WTC11 (cell line): ENCODE results near the gene PRR14. TPM values are rescaled to one million over a fixed set of nuclear protein-coding genes. Genes with fewer than 3 reads are reported as not detected.
A peak's percentile ranks its signal among the peaks of the same experiment; 100 is the strongest.

Source experiments
- ATAC-seq: fragments of 200-7000 bp; cut with Tn5 transposase; 2 replicates; pipeline ENCODE4 v1.10.0; 2021; ENCODE audit warnings: mild to moderate bottlenecking, moderate library complexity
- CTCF ChIA-PET: fragments of 300-600 bp; sonication (Branson Sonifier 250); formaldehyde crosslinking; loops from one replicate; lab custom pipeline; 2021; ENCODE audit warnings: antibody characterized with exemption; lab: Charles Lee
- POLR2A ChIA-PET: fragments of 350-600 bp; sonication (Branson Sonifier 250); formaldehyde crosslinking; loops from one replicate; lab custom pipeline; 2021; ENCODE audit warnings: antibody characterized with exemption; lab: Charles Lee
- DNase-seq: peaks from one replicate; pipeline ENCODE4 v3.0.0; 2021; ENCODE audit warnings: low spot score
- H3K27ac Mint-ChIP-seq: 2 replicates; pipeline ENCODE4 v1.8.0; 2021; ENCODE audit warnings: mixed read lengths
- H3K27me3 Mint-ChIP-seq: 2 replicates; pipeline ENCODE4 v1.8.0; 2021; ENCODE audit warnings: low read depth, mild to moderate bottlenecking, moderate library complexity, mixed read lengths
- H3K36me3 Mint-ChIP-seq: 2 replicates; pipeline ENCODE4 v1.8.0; 2021; ENCODE audit warnings: mixed read lengths
- H3K4me1 Mint-ChIP-seq: 2 replicates; pipeline ENCODE4 v1.8.0; 2022; ENCODE audit warnings: mixed read lengths
- H3K4me3 Mint-ChIP-seq: 2 replicates; pipeline ENCODE4 v1.8.0; 2021; ENCODE audit warnings: mild to moderate bottlenecking, moderate library complexity, mixed read lengths
- H3K9me3 Mint-ChIP-seq: 2 replicates; pipeline ENCODE4 v1.8.0; 2021; ENCODE audit warnings: mixed read lengths
- GABPB1 ChIP-seq: sonication (generic); formaldehyde crosslinking; IDR thresholded peaks from 2 replicates; pipeline ENCODE4 v1.8.1; 2023; ENCODE audit warnings: mild to moderate bottlenecking, missing genetic modification reagents
- MYBL2 ChIP-seq: sonication (generic); formaldehyde crosslinking; IDR thresholded peaks from 2 replicates; pipeline ENCODE4 v1.8.1; 2023; ENCODE audit warnings: mild to moderate bottlenecking, moderate library complexity, missing genetic modification reagents
- RELA ChIP-seq: sonication (generic); formaldehyde crosslinking; IDR thresholded peaks from 2 replicates; pipeline ENCODE4 v1.8.1; 2022; ENCODE audit warnings: missing genetic modification reagents, mild to moderate bottlenecking, borderline replicate concordance
- TCF7 ChIP-seq: sonication (generic); formaldehyde crosslinking; IDR thresholded peaks from 2 replicates; pipeline ENCODE4 v1.8.0; 2022; ENCODE audit warnings: mild to moderate bottlenecking, low read depth, missing genetic modification reagents, moderate library complexity
- ZNF219 ChIP-seq: sonication (generic); formaldehyde crosslinking; IDR thresholded peaks from 2 replicates; pipeline ENCODE4 v1.8.0; 2023; ENCODE audit warnings: missing genetic modification reagents, mild to moderate bottlenecking, borderline replicate concordance
- ZNF423 ChIP-seq: fragments of 250-450 bp; sonication (Bioruptor Pico); IDR thresholded peaks from 2 replicates; pipeline ENCODE4 v2.1.2; 2022; ENCODE audit warnings: mild to moderate bottlenecking, moderate library complexity
- total RNA-seq: library from RNA; stranded (reverse); gene quantifications from 3 replicates; pipeline ENCODE4 v1.2.3, GENCODE V29; 2021
- TF ChIP-seq, protein P1 (sequence below): fragments of 250-450 bp; sonication (Bioruptor Pico); IDR thresholded peaks from 2 replicates; pipeline ENCODE4 v2.1.2; 2022; ENCODE audit warnings: mild to moderate bottlenecking, moderate library complexity
- TF ChIP-seq, protein P2 (sequence below): fragments of 200-600 bp; IDR thresholded peaks from 2 replicates; pipeline ENCODE4 v1.8.0; 2022; ENCODE audit warnings: antibody characterized with exemption
- TF ChIP-seq, protein P3 (sequence below): sonication (generic); formaldehyde crosslinking; IDR thresholded peaks from 2 replicates; pipeline ENCODE4 v1.8.1; 2022; ENCODE audit warnings: mild to moderate bottlenecking, missing genetic modification reagents, moderate library complexity, borderline replicate concordance
- TF ChIP-seq, protein P4 (sequence below): fragments of 250-450 bp; sonication (Bioruptor Pico); IDR thresholded peaks from 2 replicates; pipeline ENCODE4 v1.9.0; 2021; ENCODE audit warnings: mild to moderate bottlenecking
- TF ChIP-seq, protein P5 (sequence below): fragments of 250-450 bp; sonication (Bioruptor Pico); IDR thresholded peaks from 2 replicates; pipeline ENCODE4 v1.9.0; 2021; ENCODE audit warnings: mild to moderate bottlenecking
- TF ChIP-seq, protein P6 (sequence below): sonication (generic); formaldehyde crosslinking; conservative IDR thresholded peaks from 2 replicates; pipeline ENCODE4 v1.8.1; 2023; ENCODE audit warnings: mild to moderate bottlenecking, low read depth, missing genetic modification reagents, moderate library complexity

Gene PRR14
- total RNA-seq, 1 experiment from 2014 or later: 21.9 TPM

DNA sequence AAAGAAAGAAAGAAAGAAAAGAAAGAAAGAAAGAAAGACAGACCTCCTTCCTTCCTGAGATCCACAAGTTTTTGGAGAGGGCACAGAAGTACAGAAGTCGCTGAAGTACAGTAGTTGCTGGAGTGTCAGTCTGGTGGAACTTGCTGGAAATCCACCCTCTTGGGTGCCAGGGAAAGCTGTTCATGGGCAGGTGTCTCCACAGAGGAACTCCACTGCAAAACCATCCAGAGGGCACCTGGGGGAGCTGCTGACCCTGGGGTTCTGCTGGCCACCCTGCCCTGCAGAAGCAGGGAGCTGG, 3.5 kb upstream of the PRR14 start:
- peaks cover 9% of the 10 kb centered on the region for H3K4me1 Mint-ChIP-seq
- peaks cover 49% of the 10 kb centered on the region for H3K27me3 Mint-ChIP-seq
- ChIA-PET CTCF (no interaction called here), POLR2A (no interaction called here)
- H3K4me3 Mint-ChIP-seq: no peak overlapping the region
- H3K36me3 Mint-ChIP-seq: no peaks in the 10 kb centered on the region
- DNase-seq: no peak
- no peak for ATAC-seq
- no peak overlapping the region for H3K27ac Mint-ChIP-seq
- no peaks in the 10 kb centered on the region for H3K9me3 Mint-ChIP-seq
- TF ChIP-seq, protein P1, sequence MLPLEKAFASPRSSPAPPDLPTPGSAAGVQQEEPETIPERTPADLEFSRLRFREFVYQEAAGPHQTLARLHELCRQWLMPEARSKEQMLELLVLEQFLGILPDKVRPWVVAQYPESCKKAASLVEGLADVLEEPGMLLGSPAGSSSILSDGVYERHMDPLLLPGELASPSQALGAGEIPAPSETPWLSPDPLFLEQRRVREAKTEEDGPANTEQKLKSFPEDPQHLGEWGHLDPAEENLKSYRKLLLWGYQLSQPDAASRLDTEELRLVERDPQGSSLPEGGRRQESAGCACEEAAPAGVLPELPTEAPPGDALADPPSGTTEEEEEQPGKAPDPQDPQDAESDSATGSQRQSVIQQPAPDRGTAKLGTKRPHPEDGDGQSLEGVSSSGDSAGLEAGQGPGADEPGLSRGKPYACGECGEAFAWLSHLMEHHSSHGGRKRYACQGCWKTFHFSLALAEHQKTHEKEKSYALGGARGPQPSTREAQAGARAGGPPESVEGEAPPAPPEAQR (CRISPR knock-in tag): no peak
- TF ChIP-seq RELA (CRISPR knock-in tag): no peak

DNA sequence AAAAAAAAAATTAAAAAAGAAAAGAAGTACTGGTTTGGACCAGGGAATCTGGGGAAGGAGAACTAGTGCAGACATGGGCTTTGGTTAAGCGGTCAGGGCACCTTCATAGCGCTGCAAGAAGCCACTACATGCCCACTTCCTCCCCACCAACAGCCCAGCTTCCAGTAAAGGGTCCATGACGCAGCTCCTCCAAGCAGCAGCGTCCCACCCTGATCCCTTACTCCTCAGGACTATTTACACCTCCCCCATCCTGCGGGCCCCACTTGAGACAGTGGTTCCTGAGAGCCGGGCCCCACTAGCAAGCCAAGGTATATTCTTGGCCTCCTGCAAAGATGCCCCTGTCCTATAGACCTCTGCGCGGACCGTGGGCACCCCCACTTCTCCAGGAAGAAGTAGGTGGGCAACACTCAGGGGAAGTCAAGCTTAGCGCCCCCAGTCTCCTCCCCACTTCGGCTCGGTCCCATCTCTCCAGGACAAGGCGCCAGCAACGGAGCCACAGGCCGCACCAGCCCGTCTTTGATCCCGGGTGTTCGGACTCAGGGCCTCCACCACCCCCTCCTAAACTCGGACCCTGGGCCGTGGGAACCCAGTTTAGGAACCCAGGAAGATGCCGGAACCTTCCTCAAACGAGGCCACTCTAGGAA, 913 bp upstream of the PRR14 start:
- peak overlapping the region; percentile 98 for H3K27ac Mint-ChIP-seq
- ChIA-PET POLR2A (interaction anchor here (1.0 to 2.3 kb wide), 4 partner anchors 9 to 618 kb away, joined by 3 to 7 read pairs (median 6); partner anchors contain the start of gene ZNF688), CTCF (interaction anchor here (0.6 to 2.2 kb wide), 16 partner anchors 12 to 232 kb away, joined by 3 to 18 read pairs (median 6); partner anchors contain the start of gene DCTPP1)
- no peaks in the 10 kb centered on the region for H3K9me3 Mint-ChIP-seq
- peak overlapping the region; percentile 97 for H3K4me3 Mint-ChIP-seq
- ATAC-seq (no peak), DNase-seq (no peak)
- peaks cover 15% of the 10 kb centered on the region for H3K4me1 Mint-ChIP-seq
- TF ChIP-seq, protein P2, sequence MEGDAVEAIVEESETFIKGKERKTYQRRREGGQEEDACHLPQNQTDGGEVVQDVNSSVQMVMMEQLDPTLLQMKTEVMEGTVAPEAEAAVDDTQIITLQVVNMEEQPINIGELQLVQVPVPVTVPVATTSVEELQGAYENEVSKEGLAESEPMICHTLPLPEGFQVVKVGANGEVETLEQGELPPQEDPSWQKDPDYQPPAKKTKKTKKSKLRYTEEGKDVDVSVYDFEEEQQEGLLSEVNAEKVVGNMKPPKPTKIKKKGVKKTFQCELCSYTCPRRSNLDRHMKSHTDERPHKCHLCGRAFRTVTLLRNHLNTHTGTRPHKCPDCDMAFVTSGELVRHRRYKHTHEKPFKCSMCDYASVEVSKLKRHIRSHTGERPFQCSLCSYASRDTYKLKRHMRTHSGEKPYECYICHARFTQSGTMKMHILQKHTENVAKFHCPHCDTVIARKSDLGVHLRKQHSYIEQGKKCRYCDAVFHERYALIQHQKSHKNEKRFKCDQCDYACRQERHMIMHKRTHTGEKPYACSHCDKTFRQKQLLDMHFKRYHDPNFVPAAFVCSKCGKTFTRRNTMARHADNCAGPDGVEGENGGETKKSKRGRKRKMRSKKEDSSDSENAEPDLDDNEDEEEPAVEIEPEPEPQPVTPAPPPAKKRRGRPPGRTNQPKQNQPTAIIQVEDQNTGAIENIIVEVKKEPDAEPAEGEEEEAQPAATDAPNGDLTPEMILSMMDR: no peak
- H3K36me3 Mint-ChIP-seq: no peaks in the 10 kb centered on the region; the same call in 1 of the 2 replicates
- peaks cover 46% of the 10 kb centered on the region for H3K27me3 Mint-ChIP-seq

DNA sequence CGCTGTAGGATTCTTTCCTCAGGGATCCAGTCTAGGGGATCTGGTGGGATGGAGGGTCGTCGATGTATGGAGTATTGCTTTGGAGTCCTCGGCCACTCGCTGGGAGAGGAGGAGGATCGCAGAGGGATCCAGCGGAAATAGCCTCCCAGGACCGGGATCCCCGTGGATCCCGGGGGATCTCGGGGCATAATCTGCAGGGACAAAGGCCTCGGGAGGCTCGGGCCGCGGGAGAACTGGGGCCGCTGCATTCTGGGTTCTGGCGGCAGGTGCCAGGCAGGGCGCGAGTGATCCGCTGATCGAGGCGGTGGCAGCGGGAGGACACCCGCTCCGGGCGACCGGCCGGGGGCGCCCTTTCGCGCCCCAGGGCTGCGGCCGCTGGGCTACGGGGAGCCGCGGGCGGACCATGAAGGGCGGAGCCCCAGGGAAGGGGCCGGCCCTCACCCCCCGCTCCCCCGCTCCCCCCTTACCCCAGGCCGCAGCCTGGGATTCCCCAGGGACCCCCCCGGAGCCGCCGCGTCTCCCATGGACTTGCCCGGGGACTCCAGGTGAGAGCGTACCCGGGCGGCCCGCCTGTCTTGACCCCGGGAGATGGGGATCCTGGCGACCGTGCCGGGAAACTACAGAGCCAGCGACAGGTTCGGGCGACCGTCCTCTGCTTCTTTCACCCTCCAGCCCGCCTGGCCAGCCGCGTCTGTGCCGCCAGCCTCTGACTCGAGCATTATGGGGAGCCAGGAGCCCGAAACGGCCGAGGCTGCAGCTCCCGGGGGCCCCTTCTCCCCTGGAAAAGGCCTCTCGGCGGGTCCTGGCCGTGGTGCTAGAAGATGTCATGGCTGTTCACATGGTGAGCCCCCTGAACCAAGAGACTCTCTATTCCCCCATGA, 604 bp downstream of the PRR14 start:
- TF ChIP-seq, protein P3, sequence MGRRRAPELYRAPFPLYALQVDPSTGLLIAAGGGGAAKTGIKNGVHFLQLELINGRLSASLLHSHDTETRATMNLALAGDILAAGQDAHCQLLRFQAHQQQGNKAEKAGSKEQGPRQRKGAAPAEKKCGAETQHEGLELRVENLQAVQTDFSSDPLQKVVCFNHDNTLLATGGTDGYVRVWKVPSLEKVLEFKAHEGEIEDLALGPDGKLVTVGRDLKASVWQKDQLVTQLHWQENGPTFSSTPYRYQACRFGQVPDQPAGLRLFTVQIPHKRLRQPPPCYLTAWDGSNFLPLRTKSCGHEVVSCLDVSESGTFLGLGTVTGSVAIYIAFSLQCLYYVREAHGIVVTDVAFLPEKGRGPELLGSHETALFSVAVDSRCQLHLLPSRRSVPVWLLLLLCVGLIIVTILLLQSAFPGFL (CRISPR knock-in tag): no peak
- TF ChIP-seq MYBL2 (CRISPR knock-in tag) (0 out of 2 replicates have a peak, but pooled peaks have one; percentile 16), ZNF219 (CRISPR knock-in tag) (no peak), ZNF423 (CRISPR knock-in tag) (0 out of 2 replicates have a peak, but pooled peaks have one; percentile 35), GABPB1 (CRISPR knock-in tag) (peak; percentile 14; the same call in 1 of the 2 replicates), TCF7 (CRISPR knock-in tag) (no peak)
- TF ChIP-seq, protein P4, sequence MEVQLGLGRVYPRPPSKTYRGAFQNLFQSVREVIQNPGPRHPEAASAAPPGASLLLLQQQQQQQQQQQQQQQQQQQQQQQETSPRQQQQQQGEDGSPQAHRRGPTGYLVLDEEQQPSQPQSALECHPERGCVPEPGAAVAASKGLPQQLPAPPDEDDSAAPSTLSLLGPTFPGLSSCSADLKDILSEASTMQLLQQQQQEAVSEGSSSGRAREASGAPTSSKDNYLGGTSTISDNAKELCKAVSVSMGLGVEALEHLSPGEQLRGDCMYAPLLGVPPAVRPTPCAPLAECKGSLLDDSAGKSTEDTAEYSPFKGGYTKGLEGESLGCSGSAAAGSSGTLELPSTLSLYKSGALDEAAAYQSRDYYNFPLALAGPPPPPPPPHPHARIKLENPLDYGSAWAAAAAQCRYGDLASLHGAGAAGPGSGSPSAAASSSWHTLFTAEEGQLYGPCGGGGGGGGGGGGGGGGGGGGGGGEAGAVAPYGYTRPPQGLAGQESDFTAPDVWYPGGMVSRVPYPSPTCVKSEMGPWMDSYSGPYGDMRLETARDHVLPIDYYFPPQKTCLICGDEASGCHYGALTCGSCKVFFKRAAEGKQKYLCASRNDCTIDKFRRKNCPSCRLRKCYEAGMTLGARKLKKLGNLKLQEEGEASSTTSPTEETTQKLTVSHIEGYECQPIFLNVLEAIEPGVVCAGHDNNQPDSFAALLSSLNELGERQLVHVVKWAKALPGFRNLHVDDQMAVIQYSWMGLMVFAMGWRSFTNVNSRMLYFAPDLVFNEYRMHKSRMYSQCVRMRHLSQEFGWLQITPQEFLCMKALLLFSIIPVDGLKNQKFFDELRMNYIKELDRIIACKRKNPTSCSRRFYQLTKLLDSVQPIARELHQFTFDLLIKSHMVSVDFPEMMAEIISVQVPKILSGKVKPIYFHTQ (CRISPR knock-in tag): no peak
- TF ChIP-seq, protein P5, sequence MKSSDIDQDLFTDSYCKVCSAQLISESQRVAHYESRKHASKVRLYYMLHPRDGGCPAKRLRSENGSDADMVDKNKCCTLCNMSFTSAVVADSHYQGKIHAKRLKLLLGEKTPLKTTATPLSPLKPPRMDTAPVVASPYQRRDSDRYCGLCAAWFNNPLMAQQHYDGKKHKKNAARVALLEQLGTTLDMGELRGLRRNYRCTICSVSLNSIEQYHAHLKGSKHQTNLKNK (CRISPR knock-in tag): no peak
- TF ChIP-seq, protein P2: peak; percentile 27; the same call in 1 of the 2 replicates
- TF ChIP-seq, protein P6, sequence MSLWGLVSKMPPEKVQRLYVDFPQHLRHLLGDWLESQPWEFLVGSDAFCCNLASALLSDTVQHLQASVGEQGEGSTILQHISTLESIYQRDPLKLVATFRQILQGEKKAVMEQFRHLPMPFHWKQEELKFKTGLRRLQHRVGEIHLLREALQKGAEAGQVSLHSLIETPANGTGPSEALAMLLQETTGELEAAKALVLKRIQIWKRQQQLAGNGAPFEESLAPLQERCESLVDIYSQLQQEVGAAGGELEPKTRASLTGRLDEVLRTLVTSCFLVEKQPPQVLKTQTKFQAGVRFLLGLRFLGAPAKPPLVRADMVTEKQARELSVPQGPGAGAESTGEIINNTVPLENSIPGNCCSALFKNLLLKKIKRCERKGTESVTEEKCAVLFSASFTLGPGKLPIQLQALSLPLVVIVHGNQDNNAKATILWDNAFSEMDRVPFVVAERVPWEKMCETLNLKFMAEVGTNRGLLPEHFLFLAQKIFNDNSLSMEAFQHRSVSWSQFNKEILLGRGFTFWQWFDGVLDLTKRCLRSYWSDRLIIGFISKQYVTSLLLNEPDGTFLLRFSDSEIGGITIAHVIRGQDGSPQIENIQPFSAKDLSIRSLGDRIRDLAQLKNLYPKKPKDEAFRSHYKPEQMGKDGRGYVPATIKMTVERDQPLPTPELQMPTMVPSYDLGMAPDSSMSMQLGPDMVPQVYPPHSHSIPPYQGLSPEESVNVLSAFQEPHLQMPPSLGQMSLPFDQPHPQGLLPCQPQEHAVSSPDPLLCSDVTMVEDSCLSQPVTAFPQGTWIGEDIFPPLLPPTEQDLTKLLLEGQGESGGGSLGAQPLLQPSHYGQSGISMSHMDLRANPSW (CRISPR knock-in tag): no peak
- Mint-ChIP-seq H3K36me3 (peaks cover 4% of the 10 kb centered on the region), H3K4me3 (peak overlapping the region; percentile 97), H3K9me3 (no peaks in the 10 kb centered on the region), H3K27ac (peak overlapping the region; percentile 98), H3K27me3 (peaks cover 38% of the 10 kb centered on the region), H3K4me1 (peaks cover 15% of the 10 kb centered on the region)
- ChIA-PET CTCF (interaction anchor here (0.6 to 2.2 kb wide), 19 partner anchors 8 to 234 kb away, joined by 3 to 18 read pairs (median 6); partner anchors contain the start of gene DCTPP1), POLR2A (interaction anchor here (0.7 to 2.3 kb wide), 7 partner anchors 7 to 619 kb away, joined by 3 to 7 read pairs (median 4); partner anchors contain the start of genes ZNF688 and ZNF764)
- DNase-seq (peak; percentile 66), ATAC-seq (peak; percentile 35)
